Neutrophil (primary cell): ENCODE data around the gene GREM2.

Experiments used
- H3K27ac ChIP-seq: fragments of 200-600 bp; sonication (generic); 2 replicates; pipeline ENCODE4 v1.5.1; 2016; ENCODE audit warnings: mild to moderate bottlenecking, moderate library complexity
- H3K27me3 ChIP-seq: fragments of 200-600 bp; sonication (generic); 2 replicates; pipeline ENCODE4 v1.6.0; 2016; ENCODE audit warnings: mild to moderate bottlenecking
- H3K36me3 ChIP-seq: fragments of 200-600 bp; sonication (generic); 2 replicates; pipeline ENCODE4 v1.5.1; 2017
- H3K4me1 ChIP-seq, 2 experiments: fragments of 200-600 bp in 1 of 2; sonication (generic) in 1 of 2; 1 replicate in 1 of 2; 2 replicates in 1 of 2; pipeline versions ENCODE4 v1.5.1 to v1.6.1; 2013 to 2016; ENCODE audit warnings: low read depth in 1 of 2, low read length in 1 of 2, mild to moderate bottlenecking in 1 of 2, moderate library complexity in 1 of 2; ENCODE audit not compliant: control insufficient read depth in 1 of 2, insufficient read depth in 1 of 2
- H3K4me3 ChIP-seq, 2 experiments: fragments of 200-600 bp in 1 of 2; sonication (generic) in 1 of 2; 1 replicate in 1 of 2; 2 replicates in 1 of 2; pipeline ENCODE4 v1.5.1; 2013 to 2016; ENCODE audit warnings: low read depth in 1 of 2, low read length in 1 of 2, mild to moderate bottlenecking in 1 of 2, moderate library complexity in 1 of 2
- H3K9me3 ChIP-seq: fragments of 200-600 bp; sonication (generic); 2 replicates; pipeline ENCODE4 v1.5.1; 2016
- CTCF ChIP-seq: fragments of 200-600 bp; sonication (generic); IDR thresholded peaks from 2 replicates; pipeline ENCODE4 v1.5.1; 2016; ENCODE audit warnings: antibody characterized with exemption

The GREM2 gene

GRCh38 chr1:240611619-240612480 lies at the start of gene GREM2:
Gene GREM2 (minus strand): TSS chr1:240612155. CDS start chr1:240493475, 118,680 bp downstream.
- TF ChIP-seq CTCF, result no peak
- Histone ChIP-seq H3K27ac (no peak within 1 kb of the TSS), H3K27me3 (peaks cover 49% of the 10 kb centered on the region), H3K9me3 (no peaks in the 10 kb centered on the region), H3K4me3 (no peak within 1 kb of the TSS), H3K36me3 (no peaks in the 10 kb centered on the region), H3K4me1 (no peaks in the 10 kb centered on the region)

- no peaks in the 10 kb centered on the region for H3K9me3 ChIP-seq
- no peak for TF ChIP-seq CTCF
These were observed 46.5 kb upstream of the GREM2 start for GRCh38 chr1:240658312-240658960.

GRCh38 chr1:240656531-240656930 lies 44.6 kb upstream of the GREM2 start:
- no peak for TF ChIP-seq CTCF
- Histone ChIP-seq H3K27me3 (no peaks in the 10 kb centered on the region), H3K4me3 (no peak overlapping the region), H3K27ac (no peak overlapping the region), H3K4me1 (no peaks in the 10 kb centered on the region), H3K36me3 (no peaks in the 10 kb centered on the region), H3K9me3 (no peaks in the 10 kb centered on the region)

More at GRCh38 chr1:240658312-240658960, 46.5 kb upstream of the GREM2 start:
- Histone ChIP-seq H3K27me3 (no peaks in the 10 kb centered on the region), H3K4me3 (no peak overlapping the region), H3K27ac (no peak overlapping the region), H3K4me1 (no peaks in the 10 kb centered on the region), H3K36me3 (no peaks in the 10 kb centered on the region)

DNA sequence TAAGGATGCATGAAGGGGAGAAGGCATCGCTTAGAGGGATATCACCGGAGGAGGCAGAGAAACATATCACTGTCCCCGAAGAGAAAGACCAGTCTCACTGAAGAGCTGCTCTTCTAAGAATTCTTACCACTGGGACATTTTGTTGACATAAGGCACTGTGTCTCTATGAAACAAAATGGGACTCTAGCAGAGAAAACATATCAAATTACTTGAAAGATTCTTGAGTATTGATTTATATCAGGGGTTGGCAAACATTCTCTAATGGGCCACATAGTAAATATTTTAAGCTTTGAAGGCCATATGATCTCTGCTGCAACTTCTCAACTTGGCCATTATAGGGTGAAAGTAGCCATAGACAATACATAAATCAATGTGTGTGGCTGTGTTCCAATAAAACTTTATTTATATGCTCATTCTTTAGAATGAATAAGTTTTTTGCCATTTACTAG lies 41.0 kb upstream of the GREM2 start:
- H3K9me3 ChIP-seq, result no peaks in the 10 kb centered on the region
- no peak overlapping the region for H3K27ac ChIP-seq
- H3K36me3 ChIP-seq, result no peaks in the 10 kb centered on the region
- H3K27me3 ChIP-seq, result no peaks in the 10 kb centered on the region
- H3K4me1 ChIP-seq, result no peaks in the 10 kb centered on the region
- H3K4me3 ChIP-seq, result no peak overlapping the region
- no peak for TF ChIP-seq CTCF

DNA sequence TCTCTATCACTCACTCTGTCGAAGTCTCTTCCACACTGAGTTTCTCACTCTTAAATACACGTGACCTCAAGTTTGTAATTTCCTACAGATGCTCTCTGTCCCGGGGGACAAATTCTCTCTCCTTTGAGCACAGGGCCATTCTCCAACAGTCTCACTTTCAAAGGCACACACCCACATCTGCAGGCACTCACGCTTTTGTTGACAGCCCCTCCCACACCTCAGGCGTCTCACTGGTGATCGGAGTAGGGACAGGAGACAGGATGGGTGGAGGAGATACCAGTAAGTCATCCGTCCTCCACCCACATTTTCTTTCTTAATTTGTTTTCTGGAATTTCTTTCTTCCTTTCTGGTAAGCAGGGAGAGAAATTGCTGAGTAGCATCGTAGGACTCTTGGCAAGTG lies 40.6 kb upstream of the GREM2 start:
- H3K36me3 ChIP-seq, result no peaks in the 10 kb centered on the region
- no peak overlapping the region for H3K27ac ChIP-seq
- TF ChIP-seq CTCF, result no peak
- H3K9me3 ChIP-seq, result no peaks in the 10 kb centered on the region
- no peak overlapping the region for H3K4me3 ChIP-seq
- no peaks in the 10 kb centered on the region for H3K27me3 ChIP-seq
- H3K4me1 ChIP-seq, result no peaks in the 10 kb centered on the region
